Loucy (cell line): ENCODE data around the gene TEDC2.

Experiments used
- CTCF ChIP-seq: fragments of 200-600 bp; sonication (generic); conservative IDR thresholded peaks from 2 replicates; pipeline ENCODE4 v1.5.1; 2014; ENCODE audit warnings: mild to moderate bottlenecking, antibody characterized with exemption, low read length
- EZH2phosphoT487 ChIP-seq: fragments of 200-600 bp; IDR thresholded peaks from 2 replicates; pipeline ENCODE4 v1.6.1; 2018; ENCODE audit warnings: antibody characterized with exemption, mild to moderate bottlenecking, moderate library complexity, borderline replicate concordance

- TF ChIP-seq CTCF: no peak
- TF ChIP-seq EZH2phosphoT487: no peak
Measured at GRCh38 chr16:2499890-2500429, 40.1 kb downstream of the TEDC2 start.
